Lower lobe of right lung (tissue), 2 donors: ENCODE results near the gene RAB8A. TPM values are rescaled to one million over a fixed set of nuclear protein-coding genes. Genes with fewer than 3 reads are reported as not detected.
A peak's percentile ranks its signal among the peaks of the same experiment; 100 is the strongest.

Experiments
- ATAC-seq, 2 donors: fragments of 200-7000 bp; cut with Tn5 transposase; one replicate each; pipeline ENCODE4 v1.9.1; 2020 to 2022; ENCODE audit warnings: mild to moderate bottlenecking in 2 of 2, moderate library complexity in 2 of 2
- DNase-seq: peaks from one replicate; pipeline ENCODE4 v3.0.0-alpha.2; 2020
- H3K27ac ChIP-seq: fragments of 200-600 bp; one replicate; pipeline ENCODE4 v1.8.0; 2022
- H3K27me3 ChIP-seq: fragments of 200-600 bp; one replicate; pipeline ENCODE4 v1.8.0; 2022; ENCODE audit warnings: low read depth
- H3K36me3 ChIP-seq: fragments of 200-600 bp; one replicate; pipeline ENCODE4 v1.8.0; 2022; ENCODE audit warnings: mild to moderate bottlenecking
- H3K4me1 ChIP-seq: fragments of 200-600 bp; one replicate; pipeline ENCODE4 v1.8.0; 2022
- H3K4me3 ChIP-seq: fragments of 200-600 bp; one replicate; pipeline ENCODE4 v1.8.0; 2022; ENCODE audit warnings: mild to moderate bottlenecking
- H3K9me3 ChIP-seq: fragments of 200-600 bp; one replicate; pipeline ENCODE4 v1.8.0; 2022
- CTCF ChIP-seq: fragments of 200-600 bp; IDR thresholded peaks from one replicate; pipeline ENCODE4 v1.8.0; 2022; ENCODE audit warnings: antibody characterized with exemption, mild to moderate bottlenecking
- intact Hi-C: fragments of 100-400 bp; cut with DNase I; formaldehyde crosslinking; loops from one replicate; pipeline ENCODE4 v1.11.0; 2022
- total RNA-seq: library from RNA; stranded (reverse); fragmentation: NEBNext Ultra II Directional; extraction: Animal tissue kit (Norgen Biotek cat#: 25700); gene quantifications from one replicate; pipeline ENCODE4 v1.2.1, GENCODE V29; 2021
- donor health status: DM: no; HTN: yes; CAD: no; lungs with severe emphysema.

RAB8A gene
- total RNA-seq, 1 donor from 2014 or later = 110 TPM

GRCh38 chr19:16136185-16136999, 24.7 kb downstream of the RAB8A start:
- no peak for DNase-seq
- peaks cover 26% of the 10 kb centered on the region for H3K36me3 ChIP-seq
- H3K27me3 ChIP-seq = no peaks in the 10 kb centered on the region
- ATAC-seq = no peak
- TF ChIP-seq CTCF = no peak
- intact Hi-C loops = no loop called here
- H3K4me3 ChIP-seq = no peak overlapping the region
- H3K27ac ChIP-seq = no peak overlapping the region
- H3K9me3 ChIP-seq = no peaks in the 10 kb centered on the region
- no peaks in the 10 kb centered on the region for H3K4me1 ChIP-seq

- Histone ChIP-seq H3K4me1 (peaks cover 15% of the 10 kb centered on the region), H3K27ac (no peak overlapping the region), H3K36me3 (no peaks in the 10 kb centered on the region), H3K27me3 (peaks cover 6% of the 10 kb centered on the region), H3K4me3 (no peak overlapping the region), H3K9me3 (no peaks in the 10 kb centered on the region)
- intact Hi-C loops = no loop called here
- no peak for DNase-seq
- no peak for ATAC-seq
- no peak for TF ChIP-seq CTCF
Observed at GRCh38 chr19:16139752-16140151, 28.1 kb downstream of the RAB8A start.

GRCh38 chr19:16141043-16141442, 29.4 kb downstream of the RAB8A start:
- Histone ChIP-seq H3K4me3 (no peak overlapping the region), H3K36me3 (no peaks in the 10 kb centered on the region), H3K27ac (no peak overlapping the region), H3K9me3 (no peaks in the 10 kb centered on the region), H3K4me1 (peaks cover 15% of the 10 kb centered on the region), H3K27me3 (peaks cover 6% of the 10 kb centered on the region)
- ATAC-seq = peak in 1 of 2 donors; percentile 21
- intact Hi-C loops = no loop called here
- no peak for DNase-seq
- no peak for TF ChIP-seq CTCF

GRCh38 chr19:16142032-16142580, 30.4 kb downstream of the RAB8A start:
- no peaks in the 10 kb centered on the region for H3K36me3 ChIP-seq
- intact Hi-C loops = no loop called here
- H3K4me3 ChIP-seq = no peak overlapping the region
- DNase-seq = no peak
- no peak for TF ChIP-seq CTCF
- H3K9me3 ChIP-seq = no peaks in the 10 kb centered on the region
- peak overlapping the region; percentile 31 for H3K27ac ChIP-seq
- peaks cover 15% of the 10 kb centered on the region for H3K4me1 ChIP-seq
- H3K27me3 ChIP-seq = peaks cover 6% of the 10 kb centered on the region
- no peak for ATAC-seq

GRCh38 chr19:16143399-16144215, 31.9 kb downstream of the RAB8A start, which contains the start of gene HSH2D:
HSH2D (plus strand) TSS chr19:16143685; CDS start chr19:16148751, 5,066 bp downstream.
- no peak for TF ChIP-seq CTCF
- ATAC-seq (peak; percentile 93 to 96), DNase-seq (peak; percentile 94)
- H3K4me1 ChIP-seq = peaks cover 15% of the 10 kb centered on the region
- peak within 1 kb of the TSS; percentile 50 for H3K4me3 ChIP-seq
- peak within 1 kb of the TSS; percentile 80 for H3K27ac ChIP-seq
- H3K36me3 ChIP-seq = no peaks in the 10 kb centered on the region
- peaks cover 6% of the 10 kb centered on the region for H3K27me3 ChIP-seq
- no peaks in the 10 kb centered on the region for H3K9me3 ChIP-seq
- intact Hi-C loops = no loop called here
